Liver (tissue), 3 donors: Measurements from ENCODE around the gene SIGLEC7.

Experiments used
- ATF3 ChIP-seq: IDR thresholded peaks from 2 replicates; pipeline ENCODE4 v1.6.1; 2016; ENCODE audit warnings: antibody characterized with exemption
- CTCF ChIP-seq: fragments of 150-350 bp; IDR thresholded peaks from 2 replicates; pipeline ENCODE4 v1.5.1; 2017; ENCODE audit warnings: improper control_type of control experiment, low read depth, low read length; ENCODE audit not compliant: missing input control
- EGR1 ChIP-seq, 2 donors: IDR thresholded peaks; 2 replicates each; pipeline ENCODE4 v1.6.1; 2016 to 2018; ENCODE audit warnings: antibody characterized with exemption in 2 of 2, low read depth in 2 of 2
- FOXA1 ChIP-seq: IDR thresholded peaks from 2 replicates; pipeline ENCODE4 v1.6.1; 2016; ENCODE audit warnings: antibody characterized with exemption
- GABPA ChIP-seq, 2 donors: IDR thresholded peaks in 1 of 2; conservative IDR thresholded peaks in 1 of 2; 2 replicates each; pipeline ENCODE4 v1.6.1; 2016; ENCODE audit warnings: antibody characterized with exemption in 2 of 2, mild to moderate bottlenecking in 1 of 2, moderate library complexity in 1 of 2
- JUND ChIP-seq, 2 donors: IDR thresholded peaks; 2 replicates each; pipeline ENCODE4 v1.6.1; 2016; ENCODE audit warnings: antibody characterized with exemption in 2 of 2
- MAX ChIP-seq: IDR thresholded peaks from 2 replicates; pipeline ENCODE4 v1.6.1; 2016; ENCODE audit warnings: antibody characterized with exemption
- NR2F2 ChIP-seq: IDR thresholded peaks from 2 replicates; pipeline ENCODE4 v1.6.1; 2016; ENCODE audit warnings: antibody characterized with exemption
- RAD21 ChIP-seq, 2 donors: IDR thresholded peaks; 2 replicates each; pipeline ENCODE4 v1.6.1; 2016; ENCODE audit warnings: antibody characterized with exemption in 2 of 2, mild to moderate bottlenecking in 2 of 2
- REST ChIP-seq: IDR thresholded peaks from 2 replicates; pipeline ENCODE4 v1.6.1; 2016; ENCODE audit warnings: antibody characterized with exemption, mild to moderate bottlenecking
- RXRA ChIP-seq, 2 donors: IDR thresholded peaks; 2 replicates each; pipeline ENCODE4 v1.6.1; 2017 to 2018; ENCODE audit warnings: antibody characterized with exemption in 2 of 2, mild to moderate bottlenecking in 1 of 2
- SP1 ChIP-seq: IDR thresholded peaks from 2 replicates; pipeline ENCODE4 v1.6.1; 2018; ENCODE audit warnings: antibody characterized with exemption, mild to moderate bottlenecking
- TAF1 ChIP-seq: conservative IDR thresholded peaks from 2 replicates; pipeline ENCODE4 v1.6.1; 2016; ENCODE audit warnings: antibody characterized with exemption, mild to moderate bottlenecking
- YY1 ChIP-seq: IDR thresholded peaks from 2 replicates; pipeline ENCODE4 v1.6.1; 2016; ENCODE audit warnings: antibody characterized with exemption, mild to moderate bottlenecking
- donor health status: healthy.
- donor health status: healthy.

GRCh38 chr19:51094696-51095279 lies 47.3 kb upstream of the SIGLEC7 start:
- TF ChIP-seq CTCF (peak; percentile 49), TAF1 (no peak), RAD21 (IDR thresholded peaks at IDR 0.05) (peak; percentile 23 to 48), RXRA (IDR thresholded peaks at IDR 0.05) (no peak), SP1 (no peak), REST (no peak), MAX (no peak), FOXA1 (no peak), EGR1 (IDR thresholded peaks at IDR 0.05; ENCODE audit: low read depth in 2 of 2) (no peak), GABPA (IDR thresholded peaks at IDR 0.05 in 1 of 2, conservative IDR thresholded peaks at IDR 0.05 in 1 of 2) (no peak), YY1 (no peak), JUND (IDR thresholded peaks at IDR 0.05) (no peak), NR2F2 (no peak), ATF3 (no peak)
